Measurements from ENCODE around the gene PTGER2. TPM values are rescaled to one million over a fixed set of nuclear protein-coding genes. Genes with fewer than 3 reads are reported as not detected.

Gene PTGER2
- total RNA-seq, 1 experiment from 2014 or later = 0.57 TPM

DNA sequence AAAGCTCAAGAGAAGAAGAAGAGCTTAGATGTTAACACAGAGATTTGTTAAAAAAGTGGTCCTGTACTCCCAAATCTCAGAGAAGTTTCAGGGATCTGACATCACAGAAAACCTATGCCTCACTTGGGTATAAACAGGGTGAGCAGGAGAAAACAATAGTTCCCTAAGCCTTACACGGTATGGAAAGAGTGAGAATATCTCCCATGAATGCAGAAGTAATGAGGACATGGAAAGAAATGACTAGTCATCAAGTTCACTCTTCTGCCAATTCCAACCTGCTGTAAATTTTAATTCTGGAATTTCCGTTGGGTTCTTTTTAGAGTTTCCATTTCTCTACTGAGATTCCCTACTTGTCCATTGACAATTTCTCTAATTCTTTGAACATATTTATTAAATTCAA lies 6.2 kb upstream of the PTGER2 start:
- no peaks in the 10 kb centered on the region for H3K9me3 ChIP-seq (ENCODE audit: control insufficient read depth in 1 of 2, insufficient read depth in 1 of 2, low read depth in 1 of 2, low read length in 2 of 2)
- no peaks in the 10 kb centered on the region for H3K79me2 ChIP-seq (ENCODE audit: insufficient read depth, low read length)
- no peak overlapping the region for H3K27ac ChIP-seq (ENCODE audit: low read depth, low read length)
- no peak overlapping the region for H3K4me2 ChIP-seq (ENCODE audit: low read length)
- H3K9ac ChIP-seq (ENCODE audit: low read length) = no peak overlapping the region
- TF ChIP-seq SP1 (IDR thresholded peaks at IDR 0.05; ENCODE audit: low read depth) (no peak), FOSL1 (IDR thresholded peaks at IDR 0.05; ENCODE audit: low read depth) (no peak), EZH2 (IDR thresholded peaks at IDR 0.05) (no peak), CEBPB (IDR thresholded peaks at IDR 0.05; ENCODE audit: low read depth) (no peak), ZFX (IDR thresholded peaks at IDR 0.05) (no peak), JUND (IDR thresholded peaks at IDR 0.05) (no peak), POLR2AphosphoS5 (IDR thresholded peaks at IDR 0.05; ENCODE audit: low read depth, low read length) (no peak), ZNF274 (IDR thresholded peaks at IDR 0.05; ENCODE audit: low read depth, low read length) (no peak), POLR2A (IDR thresholded peaks at IDR 0.05; ENCODE audit: borderline replicate concordance, extremely low read depth, insufficient read depth, insufficient read length) (no peak), EZH2phosphoT487 (IDR thresholded peaks at IDR 0.05; ENCODE audit: borderline replicate concordance) (no peak), SRF (IDR thresholded peaks at IDR 0.05; ENCODE audit: low read depth) (no peak), CBX3 (IDR thresholded peaks at IDR 0.05; ENCODE audit: low read depth) (no peak)
- TF ChIP-seq, protein P1, sequence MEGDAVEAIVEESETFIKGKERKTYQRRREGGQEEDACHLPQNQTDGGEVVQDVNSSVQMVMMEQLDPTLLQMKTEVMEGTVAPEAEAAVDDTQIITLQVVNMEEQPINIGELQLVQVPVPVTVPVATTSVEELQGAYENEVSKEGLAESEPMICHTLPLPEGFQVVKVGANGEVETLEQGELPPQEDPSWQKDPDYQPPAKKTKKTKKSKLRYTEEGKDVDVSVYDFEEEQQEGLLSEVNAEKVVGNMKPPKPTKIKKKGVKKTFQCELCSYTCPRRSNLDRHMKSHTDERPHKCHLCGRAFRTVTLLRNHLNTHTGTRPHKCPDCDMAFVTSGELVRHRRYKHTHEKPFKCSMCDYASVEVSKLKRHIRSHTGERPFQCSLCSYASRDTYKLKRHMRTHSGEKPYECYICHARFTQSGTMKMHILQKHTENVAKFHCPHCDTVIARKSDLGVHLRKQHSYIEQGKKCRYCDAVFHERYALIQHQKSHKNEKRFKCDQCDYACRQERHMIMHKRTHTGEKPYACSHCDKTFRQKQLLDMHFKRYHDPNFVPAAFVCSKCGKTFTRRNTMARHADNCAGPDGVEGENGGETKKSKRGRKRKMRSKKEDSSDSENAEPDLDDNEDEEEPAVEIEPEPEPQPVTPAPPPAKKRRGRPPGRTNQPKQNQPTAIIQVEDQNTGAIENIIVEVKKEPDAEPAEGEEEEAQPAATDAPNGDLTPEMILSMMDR (IDR thresholded peaks at IDR 0.05 in 2 of 3, conservative IDR thresholded peaks at IDR 0.05 in 1 of 3; ENCODE audit: borderline replicate concordance in 1 of 3, insufficient read depth in 1 of 3, low read depth in 2 of 3, low read length in 2 of 3) = no peak
- TF ChIP-seq, protein P2, sequence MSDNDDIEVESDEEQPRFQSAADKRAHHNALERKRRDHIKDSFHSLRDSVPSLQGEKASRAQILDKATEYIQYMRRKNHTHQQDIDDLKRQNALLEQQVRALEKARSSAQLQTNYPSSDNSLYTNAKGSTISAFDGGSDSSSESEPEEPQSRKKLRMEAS (IDR thresholded peaks at IDR 0.05) = no peak
- TF ChIP-seq, protein P3, sequence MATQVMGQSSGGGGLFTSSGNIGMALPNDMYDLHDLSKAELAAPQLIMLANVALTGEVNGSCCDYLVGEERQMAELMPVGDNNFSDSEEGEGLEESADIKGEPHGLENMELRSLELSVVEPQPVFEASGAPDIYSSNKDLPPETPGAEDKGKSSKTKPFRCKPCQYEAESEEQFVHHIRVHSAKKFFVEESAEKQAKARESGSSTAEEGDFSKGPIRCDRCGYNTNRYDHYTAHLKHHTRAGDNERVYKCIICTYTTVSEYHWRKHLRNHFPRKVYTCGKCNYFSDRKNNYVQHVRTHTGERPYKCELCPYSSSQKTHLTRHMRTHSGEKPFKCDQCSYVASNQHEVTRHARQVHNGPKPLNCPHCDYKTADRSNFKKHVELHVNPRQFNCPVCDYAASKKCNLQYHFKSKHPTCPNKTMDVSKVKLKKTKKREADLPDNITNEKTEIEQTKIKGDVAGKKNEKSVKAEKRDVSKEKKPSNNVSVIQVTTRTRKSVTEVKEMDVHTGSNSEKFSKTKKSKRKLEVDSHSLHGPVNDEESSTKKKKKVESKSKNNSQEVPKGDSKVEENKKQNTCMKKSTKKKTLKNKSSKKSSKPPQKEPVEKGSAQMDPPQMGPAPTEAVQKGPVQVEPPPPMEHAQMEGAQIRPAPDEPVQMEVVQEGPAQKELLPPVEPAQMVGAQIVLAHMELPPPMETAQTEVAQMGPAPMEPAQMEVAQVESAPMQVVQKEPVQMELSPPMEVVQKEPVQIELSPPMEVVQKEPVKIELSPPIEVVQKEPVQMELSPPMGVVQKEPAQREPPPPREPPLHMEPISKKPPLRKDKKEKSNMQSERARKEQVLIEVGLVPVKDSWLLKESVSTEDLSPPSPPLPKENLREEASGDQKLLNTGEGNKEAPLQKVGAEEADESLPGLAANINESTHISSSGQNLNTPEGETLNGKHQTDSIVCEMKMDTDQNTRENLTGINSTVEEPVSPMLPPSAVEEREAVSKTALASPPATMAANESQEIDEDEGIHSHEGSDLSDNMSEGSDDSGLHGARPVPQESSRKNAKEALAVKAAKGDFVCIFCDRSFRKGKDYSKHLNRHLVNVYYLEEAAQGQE (IDR thresholded peaks at IDR 0.05; ENCODE audit: low read depth) = no peak
- TF ChIP-seq, protein P4, sequence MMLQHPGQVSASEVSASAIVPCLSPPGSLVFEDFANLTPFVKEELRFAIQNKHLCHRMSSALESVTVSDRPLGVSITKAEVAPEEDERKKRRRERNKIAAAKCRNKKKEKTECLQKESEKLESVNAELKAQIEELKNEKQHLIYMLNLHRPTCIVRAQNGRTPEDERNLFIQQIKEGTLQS (IDR thresholded peaks at IDR 0.05) = no peak
- DNase-seq (ENCODE audit: low read depth, low spot score) (no peak), ATAC-seq (no peak)
- BruUV-seq (replicated peaks) = no TSS peak
- ChIA-PET RAD21 (ENCODE audit: low non-redundant PET in 1 of 2, low total read pairs in 2 of 2, uncharacterized antibody in 2 of 2, unreplicated experiment in 2 of 2) (no interaction called here), POLR2A (no interaction called here), CTCF (no interaction called here)
- intact Hi-C loops (cut with micrococcal nuclease) = loop anchor here (10.0 kb wide), 1 partner anchor 997 kb away; no protein-coding TSS in a partner anchor
- no peaks in the 10 kb centered on the region for H3K4me1 ChIP-seq (ENCODE audit: control insufficient read depth in 1 of 2, insufficient read depth in 2 of 2, low read length in 2 of 2)
- no peaks in the 10 kb centered on the region for H3K27me3 ChIP-seq (ENCODE audit: insufficient read depth, low read length)
- H3K4me3 ChIP-seq (replicated peaks in 1 of 2; ENCODE audit: low read depth in 1 of 2, low read length in 2 of 2) = no peak overlapping the region
- H2AFZ ChIP-seq (ENCODE audit: low read depth, low read length, poor library complexity, severe bottlenecking) = no peak overlapping the region
- no peaks in the 10 kb centered on the region for H3K36me3 ChIP-seq (ENCODE audit: control insufficient read depth in 1 of 2, insufficient read depth in 2 of 2, low read length in 2 of 2)
- no peaks in the 10 kb centered on the region for H4K20me1 ChIP-seq (ENCODE audit: insufficient read depth)
- no peaks in the 10 kb centered on the region for H3K9me2 ChIP-seq (ENCODE audit: insufficient read depth)
